Measurements from ENCODE around the gene FOXL3.

GRCh38 chr7:339696-340095 lies 49.7 kb downstream of the FOXL3 start:
- no peak for TF ChIP-seq CTCF (conservative IDR thresholded peaks at IDR 0.05; ENCODE audit: low read depth, low read length)
- no peak for TF ChIP-seq EZH2 (IDR thresholded peaks at IDR 0.05; ENCODE audit: borderline replicate concordance, low read depth, low read length, poor library complexity, severe bottlenecking)

Data from A673 (cell line).